ENCODE data around the gene ATG101.

- TF ChIP-seq POLR2A (IDR thresholded peaks at IDR 0.05) = no peak
- no peak for TF ChIP-seq CTCF (IDR thresholded peaks at IDR 0.05)
Observed at GRCh38 chr12:52045794-52046199, 24.0 kb upstream of the ATG101 start.
